Loucy (cell line): ENCODE data around the gene PHF10.

Source experiments
- CTCF ChIP-seq: fragments of 200-600 bp; sonication (generic); conservative IDR thresholded peaks from 2 replicates; pipeline ENCODE4 v1.5.1; 2014; ENCODE audit warnings: mild to moderate bottlenecking, antibody characterized with exemption, low read length
- EZH2phosphoT487 ChIP-seq: fragments of 200-600 bp; IDR thresholded peaks from 2 replicates; pipeline ENCODE4 v1.6.1; 2018; ENCODE audit warnings: antibody characterized with exemption, mild to moderate bottlenecking, moderate library complexity, borderline replicate concordance

GRCh38 chr6:169654598-169655391 is 69.5 kb downstream of the PHF10 start:
- TF ChIP-seq EZH2phosphoT487 (no peak), CTCF (no peak; the same call in 1 of the 2 replicates)
